ENCODE measurements around the gene MED12.

MED12 gene

DNA sequence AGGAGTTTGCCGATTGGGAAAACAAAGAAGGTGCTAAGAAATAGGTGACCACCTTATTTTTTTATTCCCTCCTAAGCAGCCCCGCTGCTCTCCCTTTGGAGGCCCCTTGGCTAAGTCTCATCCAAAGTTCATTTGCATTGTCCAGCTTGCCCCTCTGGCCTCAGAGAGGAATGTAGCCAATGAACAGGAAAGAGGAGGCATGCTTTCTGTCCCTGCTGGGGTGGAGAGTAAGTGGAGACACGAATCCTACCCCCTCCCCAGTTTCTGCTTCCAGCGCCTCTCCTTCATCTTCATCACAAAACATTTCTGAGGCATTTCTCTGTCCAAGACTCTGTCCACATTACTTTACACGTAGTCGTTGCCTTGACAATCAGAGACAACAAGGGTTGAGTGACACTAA is 64.9 kb downstream of the MED12 start:
- Histone ChIP-seq H3K36me3 (no peaks in the 10 kb centered on the region), H3K27ac (no peak overlapping the region), H3K4me1 (ENCODE audit: control insufficient read depth in 1 of 2, insufficient read depth in 1 of 2, low read depth in 1 of 2, low read length in 1 of 2) (peaks cover 0 to 15% of the 10 kb centered on the region in 2 experiments), H3K27me3 (no peaks in the 10 kb centered on the region), H3K9me3 (no peaks in the 10 kb centered on the region), H3K4me3 (ENCODE audit: low read depth in 1 of 2, low read length in 1 of 2) (no peak overlapping the region)
- TF ChIP-seq, protein P1, sequence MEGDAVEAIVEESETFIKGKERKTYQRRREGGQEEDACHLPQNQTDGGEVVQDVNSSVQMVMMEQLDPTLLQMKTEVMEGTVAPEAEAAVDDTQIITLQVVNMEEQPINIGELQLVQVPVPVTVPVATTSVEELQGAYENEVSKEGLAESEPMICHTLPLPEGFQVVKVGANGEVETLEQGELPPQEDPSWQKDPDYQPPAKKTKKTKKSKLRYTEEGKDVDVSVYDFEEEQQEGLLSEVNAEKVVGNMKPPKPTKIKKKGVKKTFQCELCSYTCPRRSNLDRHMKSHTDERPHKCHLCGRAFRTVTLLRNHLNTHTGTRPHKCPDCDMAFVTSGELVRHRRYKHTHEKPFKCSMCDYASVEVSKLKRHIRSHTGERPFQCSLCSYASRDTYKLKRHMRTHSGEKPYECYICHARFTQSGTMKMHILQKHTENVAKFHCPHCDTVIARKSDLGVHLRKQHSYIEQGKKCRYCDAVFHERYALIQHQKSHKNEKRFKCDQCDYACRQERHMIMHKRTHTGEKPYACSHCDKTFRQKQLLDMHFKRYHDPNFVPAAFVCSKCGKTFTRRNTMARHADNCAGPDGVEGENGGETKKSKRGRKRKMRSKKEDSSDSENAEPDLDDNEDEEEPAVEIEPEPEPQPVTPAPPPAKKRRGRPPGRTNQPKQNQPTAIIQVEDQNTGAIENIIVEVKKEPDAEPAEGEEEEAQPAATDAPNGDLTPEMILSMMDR (IDR thresholded peaks at IDR 0.05), result no peak

DNA sequence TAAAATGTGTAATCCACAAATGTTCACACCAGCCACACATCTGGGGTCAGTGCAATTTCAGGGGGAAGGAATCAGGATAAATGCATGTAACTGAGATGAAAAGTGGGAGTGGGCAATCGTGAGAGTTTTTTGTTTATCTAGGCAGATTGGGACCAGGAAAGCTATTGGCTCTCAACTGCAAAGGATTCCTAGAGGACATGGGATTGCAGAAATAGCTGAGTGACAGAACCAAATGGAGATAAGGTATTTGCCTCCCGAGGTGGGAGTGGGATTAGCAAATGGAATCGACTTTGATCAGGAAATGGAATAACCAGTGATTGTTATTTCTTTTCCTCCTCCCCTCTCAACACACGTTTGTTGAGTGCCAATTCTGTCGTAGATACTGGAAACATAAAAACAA is 65.7 kb downstream of the MED12 start:
- Histone ChIP-seq H3K36me3 (no peaks in the 10 kb centered on the region), H3K4me1 (ENCODE audit: control insufficient read depth in 1 of 2, insufficient read depth in 1 of 2, low read depth in 1 of 2, low read length in 1 of 2) (peaks cover 0 to 14% of the 10 kb centered on the region in 2 experiments), H3K9me3 (no peaks in the 10 kb centered on the region), H3K27me3 (no peaks in the 10 kb centered on the region), H3K27ac (no peak overlapping the region), H3K4me3 (ENCODE audit: low read depth in 1 of 2, low read length in 1 of 2) (no peak overlapping the region)
- TF ChIP-seq, protein P1 (IDR thresholded peaks at IDR 0.05), result no peak

DNA sequence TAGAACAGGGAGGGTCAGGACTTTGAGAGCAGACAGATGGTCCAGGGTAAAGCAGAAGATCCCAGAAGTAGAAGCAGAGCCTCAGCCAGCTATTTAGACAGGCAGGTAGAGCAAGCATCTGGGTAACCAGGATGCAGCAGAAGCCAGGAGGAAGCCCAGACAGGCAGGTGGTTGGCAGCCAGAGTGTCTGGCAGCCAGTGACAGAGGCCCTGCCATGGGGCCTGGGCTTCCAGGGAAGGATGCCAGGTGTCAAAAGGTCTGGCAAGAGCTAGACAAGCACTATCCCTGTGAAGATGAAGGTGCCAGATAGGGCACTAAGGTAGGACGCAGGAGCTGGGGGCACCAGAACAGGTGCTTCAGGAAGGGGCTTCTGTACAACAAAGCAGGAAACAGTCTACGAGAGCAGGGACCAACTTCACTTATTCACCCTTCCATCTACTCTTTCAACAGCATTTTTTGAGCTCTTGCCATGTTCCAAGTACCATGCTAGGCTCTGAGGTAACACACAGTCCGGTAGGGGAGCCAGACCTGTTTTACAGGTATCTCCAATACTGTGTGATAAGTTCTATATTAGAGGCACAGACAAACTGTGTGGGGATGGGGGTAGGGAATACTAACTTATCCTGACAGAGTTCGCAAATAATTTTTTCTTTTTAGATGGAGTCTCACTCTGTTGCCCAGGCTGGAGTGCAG is 66.6 kb downstream of the MED12 start:
- Histone ChIP-seq H3K9me3 (no peaks in the 10 kb centered on the region), H3K27me3 (no peaks in the 10 kb centered on the region), H3K27ac (no peak overlapping the region), H3K4me3 (ENCODE audit: low read depth in 1 of 2, low read length in 1 of 2) (no peak overlapping the region), H3K4me1 (ENCODE audit: control insufficient read depth in 1 of 2, insufficient read depth in 1 of 2, low read depth in 1 of 2, low read length in 1 of 2) (peaks cover 0 to 13% of the 10 kb centered on the region in 2 experiments), H3K36me3 (no peaks in the 10 kb centered on the region)
- TF ChIP-seq, protein P1 (IDR thresholded peaks at IDR 0.05), result no peak

DNA sequence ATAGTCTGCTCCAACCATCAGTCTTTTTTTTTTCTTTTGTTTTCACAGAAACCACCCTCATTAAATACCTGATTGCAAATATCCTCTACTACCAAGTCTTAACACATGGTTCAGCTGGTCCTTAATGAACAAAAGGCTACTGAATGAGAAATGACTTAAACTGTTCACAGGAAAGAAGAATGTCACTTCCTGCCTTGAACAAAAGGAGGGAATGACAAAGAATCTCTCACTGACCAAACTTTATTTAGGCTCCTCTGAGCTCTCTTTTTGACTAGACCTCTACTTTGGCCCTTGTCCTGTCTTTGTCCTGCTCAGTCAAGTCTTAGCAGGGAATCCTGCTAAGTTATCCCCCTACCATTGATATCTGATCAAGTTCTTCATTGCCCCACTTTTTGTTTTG is 72.9 kb downstream of the MED12 start:
- no peaks in the 10 kb centered on the region for H3K27me3 ChIP-seq
- H3K4me3 ChIP-seq (ENCODE audit: low read depth in 1 of 2, low read length in 1 of 2), result no peak overlapping the region
- H3K9me3 ChIP-seq, result no peaks in the 10 kb centered on the region
- no peaks in the 10 kb centered on the region for H3K36me3 ChIP-seq
- TF ChIP-seq, protein P1 (IDR thresholded peaks at IDR 0.05), result no peak
- H3K4me1 ChIP-seq (ENCODE audit: control insufficient read depth in 1 of 2, insufficient read depth in 1 of 2, low read depth in 1 of 2, low read length in 1 of 2), result peaks cover 0 to 1% of the 10 kb centered on the region in 2 experiments
- H3K27ac ChIP-seq, result no peak overlapping the region

Measured in neutrophil (primary cell).